Natural killer cell (primary cell): ENCODE data around the gene FOXO6. TPM values are rescaled to one million over a fixed set of nuclear protein-coding genes. Genes with fewer than 3 reads are reported as not detected.

Experiments
- ATAC-seq, 3 donors: fragments of 150-1000 bp in 2 of 3; fragments of 200-7000 bp in 1 of 3; cut with Tn5 transposase; 1 replicate in 1 of 3; 2 replicates in 2 of 3; pipeline ENCODE4 v1.10.0; 2021; ENCODE audit warnings: mild to moderate bottlenecking in 2 of 3, moderate library complexity in 2 of 3
- DNase-seq, 2 donors: peaks; one replicate each; pipeline versions ENCODE4 v3.0.0 to v3.0.0-alpha.2; 2013 to 2021; ENCODE audit warnings: mixed read lengths in 1 of 2
- H3K27ac ChIP-seq: one replicate; pipeline ENCODE4 v1.5.1; 2013; ENCODE audit warnings: mild to moderate bottlenecking, low read length
- H3K27me3 ChIP-seq: one replicate; pipeline ENCODE4 v1.6.1; 2013; ENCODE audit warnings: low read length; ENCODE audit not compliant: control insufficient read depth, insufficient read depth
- H3K36me3 ChIP-seq: one replicate; pipeline ENCODE4 v1.6.1; 2013; ENCODE audit warnings: low read length; ENCODE audit not compliant: control insufficient read depth, insufficient read depth
- H3K4me1 ChIP-seq: one replicate; pipeline ENCODE4 v1.6.1; 2013; ENCODE audit warnings: low read length; ENCODE audit not compliant: control insufficient read depth, insufficient read depth
- H3K4me3 ChIP-seq: one replicate; pipeline ENCODE4 v1.5.1; 2013; ENCODE audit warnings: low read length
- H3K9me3 ChIP-seq: one replicate; pipeline ENCODE4 v1.6.1; 2013; ENCODE audit warnings: low read length; ENCODE audit not compliant: control insufficient read depth, insufficient read depth
- H3K27ac Mint-ChIP-seq, 2 donors: one replicate each; pipeline ENCODE4 v1.8.0; 2022; ENCODE audit warnings: mild to moderate bottlenecking in 2 of 2, mixed read lengths in 2 of 2, moderate library complexity in 1 of 2
- H3K27me3 Mint-ChIP-seq, 2 donors: one replicate each; pipeline ENCODE4 v1.8.0; 2022; ENCODE audit warnings: low read depth in 2 of 2, mixed read lengths in 2 of 2
- H3K36me3 Mint-ChIP-seq: one replicate; pipeline ENCODE4 v1.8.0; 2022; ENCODE audit warnings: mixed read lengths
- H3K4me1 Mint-ChIP-seq, 2 donors: one replicate each; pipeline ENCODE4 v1.8.0; 2022; ENCODE audit warnings: mixed read lengths in 2 of 2
- H3K4me3 Mint-ChIP-seq: one replicate; pipeline ENCODE4 v1.8.0; 2022; ENCODE audit warnings: mild to moderate bottlenecking, moderate library complexity, mixed read lengths
- H3K9me3 Mint-ChIP-seq, 2 donors: one replicate each; pipeline ENCODE4 v1.8.0; 2022; ENCODE audit warnings: mixed read lengths in 2 of 2
- WGBS: methylation state at CpG from one replicate; pipeline ENCODE4 v1.1.7; 2013; ENCODE audit warnings: missing lambda C conversion rate; ENCODE audit not compliant: insufficient coverage; 5-methylcytosine and 5-hydroxymethylcytosine counted together
- intact Hi-C: fragments of 100-400 bp; cut with micrococcal nuclease; formaldehyde crosslinking; loops from one replicate; pipeline ENCODE4 v1.14.2; 2022
- total RNA-seq, 4 donors: library from RNA; stranded (reverse); fragments of 120-200 nt in 1 of 4; gene quantifications; one replicate each; pipeline versions ENCODE4 v1.2.3 to v1.2.4, GENCODE V29; 2013 to 2022
- TF ChIP-seq, protein P1 (sequence below): fragments of 200-600 bp; IDR thresholded peaks from one replicate; pipeline ENCODE4 v1.8.0; 2022; ENCODE audit warnings: antibody characterized with exemption

FOXO6 gene
- total RNA-seq, 3 donors from 2014 or later (not counting 1 experiment from before 2014, with no cell fraction given): 1.2 to 3.3 (median 1.7) TPM

GRCh38 chr1:41367288-41367642 is 6.0 kb downstream of the FOXO6 start:
- Mint-ChIP-seq H3K27me3 (peaks cover 50 to 53% of the 10 kb centered on the region in 2 donors), H3K36me3 (no peaks in the 10 kb centered on the region), H3K4me3 (peak overlapping the region; percentile 31), H3K9me3 (no peaks in the 10 kb centered on the region), H3K27ac (peak overlapping the region in 1 of 2 donors; percentile 40), H3K4me1 (peaks cover 0 to 26% of the 10 kb centered on the region in 2 donors)
- H3K27ac ChIP-seq: no peak overlapping the region
- peaks cover 31% of the 10 kb centered on the region for H3K27me3 ChIP-seq
- peaks cover 24% of the 10 kb centered on the region for H3K4me1 ChIP-seq
- H3K36me3 ChIP-seq: no peaks in the 10 kb centered on the region
- no peak overlapping the region for H3K4me3 ChIP-seq
- DNase-seq (no peak), ATAC-seq (no peak)
- WGBS: 90% methylated on average over 5 of the region's 5 CpGs
- intact Hi-C loops: no loop called here
- no peaks in the 10 kb centered on the region for H3K9me3 ChIP-seq
- TF ChIP-seq, protein P1, sequence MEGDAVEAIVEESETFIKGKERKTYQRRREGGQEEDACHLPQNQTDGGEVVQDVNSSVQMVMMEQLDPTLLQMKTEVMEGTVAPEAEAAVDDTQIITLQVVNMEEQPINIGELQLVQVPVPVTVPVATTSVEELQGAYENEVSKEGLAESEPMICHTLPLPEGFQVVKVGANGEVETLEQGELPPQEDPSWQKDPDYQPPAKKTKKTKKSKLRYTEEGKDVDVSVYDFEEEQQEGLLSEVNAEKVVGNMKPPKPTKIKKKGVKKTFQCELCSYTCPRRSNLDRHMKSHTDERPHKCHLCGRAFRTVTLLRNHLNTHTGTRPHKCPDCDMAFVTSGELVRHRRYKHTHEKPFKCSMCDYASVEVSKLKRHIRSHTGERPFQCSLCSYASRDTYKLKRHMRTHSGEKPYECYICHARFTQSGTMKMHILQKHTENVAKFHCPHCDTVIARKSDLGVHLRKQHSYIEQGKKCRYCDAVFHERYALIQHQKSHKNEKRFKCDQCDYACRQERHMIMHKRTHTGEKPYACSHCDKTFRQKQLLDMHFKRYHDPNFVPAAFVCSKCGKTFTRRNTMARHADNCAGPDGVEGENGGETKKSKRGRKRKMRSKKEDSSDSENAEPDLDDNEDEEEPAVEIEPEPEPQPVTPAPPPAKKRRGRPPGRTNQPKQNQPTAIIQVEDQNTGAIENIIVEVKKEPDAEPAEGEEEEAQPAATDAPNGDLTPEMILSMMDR: no peak

- WGBS: no CpG with 5 or more reads among the region's 1 CpG
- DNase-seq: no peak
- peaks cover 17% of the 10 kb centered on the region for H3K4me1 ChIP-seq
- H3K27ac ChIP-seq: no peak overlapping the region
- H3K36me3 ChIP-seq: no peaks in the 10 kb centered on the region
- no peaks in the 10 kb centered on the region for H3K36me3 Mint-ChIP-seq
- peaks cover 41 to 47% of the 10 kb centered on the region in 2 donors for H3K27me3 Mint-ChIP-seq
- TF ChIP-seq, protein P1: no peak
- peaks cover 20% of the 10 kb centered on the region for H3K27me3 ChIP-seq
- H3K9me3 ChIP-seq: no peaks in the 10 kb centered on the region
- peaks cover 0 to 26% of the 10 kb centered on the region in 2 donors for H3K4me1 Mint-ChIP-seq
- no peak overlapping the region for H3K27ac Mint-ChIP-seq
- ATAC-seq: no peak
- H3K9me3 Mint-ChIP-seq: no peaks in the 10 kb centered on the region
- no peak overlapping the region for H3K4me3 ChIP-seq
- no peak overlapping the region for H3K4me3 Mint-ChIP-seq
- intact Hi-C loops: no loop called here
Observed at GRCh38 chr1:41368366-41368765, 7.1 kb downstream of the FOXO6 start.

DNA sequence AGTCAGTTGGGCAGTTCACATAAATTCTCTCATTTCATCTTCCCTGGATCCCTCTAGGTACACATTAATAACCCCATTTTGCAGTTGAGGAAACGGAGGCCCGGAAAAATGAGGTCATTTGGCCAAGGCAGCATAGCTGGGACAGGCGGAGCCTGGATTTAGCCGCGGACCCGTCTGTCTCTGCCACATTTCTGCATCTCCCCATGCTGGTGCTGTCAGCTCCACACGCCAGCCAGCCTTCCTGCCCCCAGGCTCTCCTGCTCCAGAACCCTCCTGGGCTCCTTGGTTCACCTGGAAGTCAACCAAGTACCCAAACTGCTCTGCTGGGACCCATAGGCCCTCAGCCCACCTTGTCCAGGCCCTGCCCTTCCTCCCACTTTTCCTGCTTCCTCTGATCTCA is 7.6 kb downstream of the FOXO6 start:
- peak overlapping the region in 1 of 2 donors; percentile 21 for H3K27ac Mint-ChIP-seq
- H3K36me3 Mint-ChIP-seq: no peaks in the 10 kb centered on the region

More for the DNA sequence above, 7.6 kb downstream of the FOXO6 start:
- Histone ChIP-seq H3K36me3 (no peaks in the 10 kb centered on the region), H3K4me1 (peaks cover 17% of the 10 kb centered on the region), H3K4me3 (no peak overlapping the region), H3K27ac (no peak overlapping the region), H3K9me3 (no peaks in the 10 kb centered on the region), H3K27me3 (peaks cover 17% of the 10 kb centered on the region)
- ATAC-seq (no peak), DNase-seq (no peak)
- TF ChIP-seq, protein P1: no peak
- WGBS: 89% methylated on average over 7 of the region's 7 CpGs
- no peaks in the 10 kb centered on the region for H3K9me3 Mint-ChIP-seq
- H3K4me1 Mint-ChIP-seq: peaks cover 0 to 22% of the 10 kb centered on the region in 2 donors
- peaks cover 37 to 43% of the 10 kb centered on the region in 2 donors for H3K27me3 Mint-ChIP-seq
- intact Hi-C loops: no loop called here
- no peak overlapping the region for H3K4me3 Mint-ChIP-seq
